Naive thymus-derived CD4-positive, alpha-beta T cell (primary cell): ENCODE results near the gene ITGA2. TPM values are rescaled to one million over a fixed set of nuclear protein-coding genes. Genes with fewer than 3 reads are reported as not detected.

Experiments
- ATAC-seq: fragments of 150-1000 bp; cut with Tn5 transposase; 2 replicates; pipeline ENCODE4 v1.10.0; 2021; ENCODE audit warnings: mild to moderate bottlenecking, moderate library complexity
- CTCF ChIA-PET: fragments of 350-600 bp; sonication (Branson Sonifier 250); formaldehyde crosslinking; loops from one replicate; lab custom pipeline; 2021; ENCODE audit warnings: antibody characterized with exemption; lab: Charles Lee
- POLR2A ChIA-PET: fragments of 350-600 bp; sonication (Branson Sonifier 250); formaldehyde crosslinking; loops from one replicate; lab custom pipeline; 2021; ENCODE audit warnings: antibody characterized with exemption, inconsistent platforms; lab: Charles Lee
- DNase-seq, 9 donors: peaks; one replicate each; pipeline versions ENCODE4 v3.0.0 to v3.0.0-alpha.2; 2020 to 2022; ENCODE audit warnings: mixed read lengths in 1 of 9
- H3K27ac ChIP-seq: one replicate; pipeline ENCODE4 v1.7.0; 2013; ENCODE audit warnings: mild to moderate bottlenecking, low read depth, low read length, moderate library complexity
- H3K27me3 ChIP-seq, 2 donors: one replicate each; pipeline ENCODE4 v1.7.0; 2013; ENCODE audit warnings: low read length in 2 of 2, mild to moderate bottlenecking in 2 of 2, moderate library complexity in 2 of 2; ENCODE audit not compliant: control insufficient read depth in 2 of 2, insufficient read depth in 2 of 2
- H3K36me3 ChIP-seq, 3 experiments: 1 replicate in 2 of 3; 2 replicates in 1 of 3; pipeline ENCODE4 v1.7.0; 2013; ENCODE audit warnings: low read length in 3 of 3, mild to moderate bottlenecking in 3 of 3, moderate library complexity in 1 of 3; ENCODE audit not compliant: insufficient read depth in 3 of 3, control insufficient read depth in 2 of 3
- H3K4me1 ChIP-seq, 2 donors: one replicate each; pipeline ENCODE4 v1.7.0; 2013; ENCODE audit warnings: low read length in 2 of 2, mild to moderate bottlenecking in 2 of 2, moderate library complexity in 1 of 2; ENCODE audit not compliant: control insufficient read depth in 2 of 2, insufficient read depth in 2 of 2
- H3K4me3 ChIP-seq: 2 replicates; pipeline ENCODE4 v1.7.0; 2013; ENCODE audit warnings: mild to moderate bottlenecking, low read length
- H3K9me3 ChIP-seq, 3 experiments: 1 replicate in 2 of 3; 2 replicates in 1 of 3; pipeline ENCODE4 v1.7.0; 2013; ENCODE audit warnings: low read length in 3 of 3; ENCODE audit not compliant: control insufficient read depth in 2 of 3
- H3K27ac Mint-ChIP-seq, 9 donors: one replicate each; pipeline ENCODE4 v1.8.0; 2020 to 2022; ENCODE audit warnings: mixed read lengths in 9 of 9, mild to moderate bottlenecking in 8 of 9, moderate library complexity in 5 of 9, inconsistent platforms in 2 of 9
- H3K27me3 Mint-ChIP-seq, 5 donors: one replicate each; pipeline ENCODE4 v1.8.0; 2021 to 2022; ENCODE audit warnings: mixed read lengths in 5 of 5, mild to moderate bottlenecking in 1 of 5
- H3K36me3 Mint-ChIP-seq, 5 donors: one replicate each; pipeline ENCODE4 v1.8.0; 2020 to 2022; ENCODE audit warnings: mixed read lengths in 5 of 5, mild to moderate bottlenecking in 3 of 5, inconsistent platforms in 1 of 5
- H3K4me1 Mint-ChIP-seq, 7 donors: one replicate each; pipeline ENCODE4 v1.8.0; 2020 to 2022; ENCODE audit warnings: mixed read lengths in 7 of 7, mild to moderate bottlenecking in 3 of 7, inconsistent platforms in 1 of 7
- H3K4me3 Mint-ChIP-seq, 10 donors: one replicate each; pipeline ENCODE4 v1.8.0; 2020 to 2022; ENCODE audit warnings: mild to moderate bottlenecking in 10 of 10, mixed read lengths in 10 of 10, moderate library complexity in 6 of 10, inconsistent platforms in 2 of 10
- H3K9me3 Mint-ChIP-seq, 11 donors: one replicate each; pipeline ENCODE4 v1.8.0; 2020 to 2022; ENCODE audit warnings: mixed read lengths in 11 of 11, mild to moderate bottlenecking in 4 of 11, inconsistent platforms in 1 of 11, moderate library complexity in 1 of 11
- intact Hi-C, 2 donors: fragments of 100-400 bp; cut with micrococcal nuclease; formaldehyde crosslinking; loops; one replicate each; pipeline ENCODE4 v1.15.1; 2023
- polyA plus RNA-seq, 2 donors: library from polyadenylated mRNA; unstranded; fragments of 300-500 nt; fragmentation: Illumina TruSeq; gene quantifications; one replicate each; pipeline ENCODE4 v1.2.3, GENCODE V29; 2021
- total RNA-seq, 6 experiments: library from RNA in 5 of 6; stranded (reverse) in 5 of 6; gene quantifications; 1 replicate in 5 of 6; 2 replicates in 1 of 6; pipeline ENCODE4 v1.2.3 and lab custom pipeline; 2021 to 2026

Gene ITGA2
- total and polyA plus RNA-seq, 7 experiments from 2014 or later = 0.16 to 8.9 (median 0.43) TPM

DNA sequence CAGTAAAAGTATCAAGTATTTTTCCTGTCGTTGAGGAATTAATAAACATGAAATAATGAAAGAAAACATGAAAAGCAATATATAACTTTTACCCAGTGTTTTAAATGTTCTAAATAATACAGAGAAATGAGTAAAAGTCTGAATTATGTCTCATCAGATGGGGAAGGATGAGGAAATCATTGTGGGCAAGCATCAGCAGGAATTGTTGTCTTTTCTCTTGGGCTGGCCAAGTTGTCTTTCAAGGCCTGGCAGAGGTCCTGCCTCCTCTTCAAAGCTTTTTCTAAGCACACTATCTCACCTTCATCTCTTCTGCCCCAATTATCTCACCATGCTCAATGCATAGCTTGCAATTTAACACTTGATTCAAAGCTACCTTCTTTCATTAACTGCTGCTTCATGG lies 78.5 kb downstream of the ITGA2 start:
- intact Hi-C loops = loop anchor here in 1 of 2 donors (2.0 kb wide), 1 partner anchor 29 kb away; no protein-coding TSS in a partner anchor
- no peaks in the 10 kb centered on the region for H3K27me3 ChIP-seq
- ATAC-seq (no peak), DNase-seq (no peak)
- H3K36me3 Mint-ChIP-seq = peaks cover 0 to 52% (median 0%) of the 10 kb centered on the region in 5 donors
- no peaks in the 10 kb centered on the region for H3K36me3 ChIP-seq
- no peak overlapping the region for H3K4me3 ChIP-seq
- no peaks in the 10 kb centered on the region for H3K9me3 ChIP-seq
- peaks cover 0 to 37% (median 0%) of the 10 kb centered on the region in 7 donors for H3K4me1 Mint-ChIP-seq
- H3K9me3 Mint-ChIP-seq = no peaks in the 10 kb centered on the region
- no peak overlapping the region for H3K27ac Mint-ChIP-seq
- H3K4me3 Mint-ChIP-seq = no peak overlapping the region
- POLR2A ChIA-PET = no interaction called here
- CTCF ChIA-PET = no interaction called here
- no peak overlapping the region for H3K27ac ChIP-seq
- H3K4me1 ChIP-seq = no peaks in the 10 kb centered on the region
- H3K27me3 Mint-ChIP-seq = no peaks in the 10 kb centered on the region

DNA sequence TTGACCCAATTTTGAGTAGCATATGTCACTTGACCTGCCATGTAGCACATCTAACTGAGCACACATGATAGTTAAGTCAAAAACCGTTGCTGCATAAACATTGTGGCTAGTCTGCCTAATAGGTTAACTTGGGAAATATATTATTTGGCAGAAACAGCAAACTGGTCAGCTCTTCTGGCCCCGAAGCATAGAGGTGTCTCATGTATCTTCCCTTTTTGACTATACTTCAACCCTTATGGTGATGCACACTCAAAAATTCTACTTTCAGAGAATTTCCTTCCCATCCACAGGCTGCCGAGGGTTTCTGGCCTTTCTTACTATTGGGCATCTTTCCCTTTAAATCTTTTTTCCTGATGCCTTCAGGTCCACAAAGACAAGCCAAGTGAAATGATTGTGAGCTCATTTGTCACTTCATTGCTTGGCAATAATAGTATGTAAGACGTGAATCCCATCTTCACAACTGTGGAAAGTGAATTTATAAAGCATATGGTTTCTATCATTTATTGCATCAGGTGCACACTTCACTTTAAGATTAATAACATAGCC lies 79.2 kb downstream of the ITGA2 start:
- POLR2A ChIA-PET = no interaction called here
- intact Hi-C loops = loop anchor here in 1 of 2 donors (2.0 kb wide), 1 partner anchor 28 kb away; no protein-coding TSS in a partner anchor
- H3K27me3 Mint-ChIP-seq = peaks cover 0 to 5% (median 0%) of the 10 kb centered on the region in 5 donors

GRCh38 chr5:53069626-53070025 lies 80.5 kb downstream of the ITGA2 start:
- Mint-ChIP-seq H3K9me3 (no peaks in the 10 kb centered on the region), H3K27me3 (peaks cover 0 to 7% (median 0%) of the 10 kb centered on the region in 5 donors), H3K36me3 (peaks cover 0 to 60% (median 0%) of the 10 kb centered on the region in 5 donors), H3K27ac (peak overlapping the region in 1 of 9 donors; percentile 75), H3K4me1 (peaks cover 0 to 42% (median 0%) of the 10 kb centered on the region in 7 donors), H3K4me3 (peak overlapping the region in 1 of 10 donors; percentile 80)
- H3K4me3 ChIP-seq = no peak overlapping the region
- H3K27me3 ChIP-seq = no peaks in the 10 kb centered on the region
- no peaks in the 10 kb centered on the region for H3K9me3 ChIP-seq
- ChIA-PET POLR2A (no interaction called here), CTCF (no interaction called here)
- intact Hi-C loops = loop anchor here in 1 of 2 donors (1.0 to 2.0 kb wide), 7 partner anchors 20 to 121 kb away; partner anchors contain the start of gene ITGA2
- H3K36me3 ChIP-seq = no peaks in the 10 kb centered on the region
- peak in 1 of 9 donors; percentile 65 for DNase-seq
- H3K4me1 ChIP-seq = no peaks in the 10 kb centered on the region
- no peak for ATAC-seq
- no peak overlapping the region for H3K27ac ChIP-seq

More for the DNA sequence above, 79.2 kb downstream of the ITGA2 start:
- Histone ChIP-seq H3K4me3 (no peak overlapping the region), H3K36me3 (no peaks in the 10 kb centered on the region), H3K9me3 (no peaks in the 10 kb centered on the region), H3K27me3 (no peaks in the 10 kb centered on the region), H3K27ac (no peak overlapping the region), H3K4me1 (no peaks in the 10 kb centered on the region)
- CTCF ChIA-PET = no interaction called here
- Mint-ChIP-seq H3K9me3 (no peaks in the 10 kb centered on the region), H3K4me3 (no peak overlapping the region), H3K27ac (no peak overlapping the region), H3K4me1 (peaks cover 0 to 40% (median 0%) of the 10 kb centered on the region in 7 donors), H3K36me3 (peaks cover 0 to 54% (median 0%) of the 10 kb centered on the region in 5 donors)
- DNase-seq (no peak), ATAC-seq (no peak)

DNA sequence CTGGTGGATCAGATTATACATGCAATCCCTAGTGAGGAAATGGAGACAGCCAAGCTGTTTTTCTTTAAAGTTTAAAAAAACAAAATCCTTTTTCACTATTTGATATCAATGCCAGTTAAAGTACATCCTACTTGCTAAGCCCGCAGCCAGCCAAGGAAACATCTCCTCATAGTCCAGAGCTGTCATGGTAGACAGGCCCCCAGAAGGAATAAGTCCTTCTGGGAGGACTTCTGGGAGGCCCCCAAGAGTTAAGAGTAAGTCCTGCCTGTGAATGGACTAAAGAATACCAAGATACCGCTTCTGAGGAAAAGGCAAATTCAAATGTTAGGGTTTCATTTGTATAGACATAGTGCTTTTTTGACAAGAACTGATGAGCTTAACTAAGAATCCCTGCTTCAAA lies 82.1 kb downstream of the ITGA2 start:
- H3K27ac ChIP-seq = no peak overlapping the region
- CTCF ChIA-PET = no interaction called here
- H3K9me3 ChIP-seq = no peaks in the 10 kb centered on the region
- Mint-ChIP-seq H3K27me3 (peaks cover 0 to 7% (median 0%) of the 10 kb centered on the region in 5 donors), H3K36me3 (peaks cover 0 to 60% (median 0%) of the 10 kb centered on the region in 5 donors), H3K27ac (no peak overlapping the region), H3K4me3 (no peak overlapping the region), H3K4me1 (peaks cover 0 to 42% (median 0%) of the 10 kb centered on the region in 7 donors), H3K9me3 (no peaks in the 10 kb centered on the region)
- H3K4me3 ChIP-seq = no peak overlapping the region
- no peaks in the 10 kb centered on the region for H3K4me1 ChIP-seq
- intact Hi-C loops = no loop called here
- DNase-seq (no peak), ATAC-seq (no peak)
- POLR2A ChIA-PET = no interaction called here
- H3K27me3 ChIP-seq = no peaks in the 10 kb centered on the region
- no peaks in the 10 kb centered on the region for H3K36me3 ChIP-seq

DNA sequence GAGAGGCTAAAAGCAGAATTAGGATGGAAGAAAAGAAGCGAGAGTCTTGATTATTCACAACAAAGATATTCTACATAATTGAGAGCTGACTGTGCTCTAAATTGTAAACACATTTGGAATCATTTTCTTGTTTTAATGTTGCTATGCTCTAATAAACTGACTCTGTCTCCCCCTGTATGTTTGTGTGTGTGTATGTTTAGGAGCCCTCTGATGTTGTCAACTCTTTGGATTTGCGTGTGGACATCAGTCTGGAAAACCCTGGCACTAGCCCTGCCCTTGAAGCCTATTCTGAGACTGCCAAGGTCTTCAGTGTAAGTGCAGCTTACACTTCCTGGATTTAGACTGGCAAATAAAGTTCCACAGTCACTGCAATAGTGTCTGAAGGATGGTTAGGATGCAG lies 82.6 kb downstream of the ITGA2 start:
- intact Hi-C loops = no loop called here
- Mint-ChIP-seq H3K27ac (no peak overlapping the region), H3K36me3 (peaks cover 0 to 60% (median 0%) of the 10 kb centered on the region in 5 donors), H3K4me3 (no peak overlapping the region), H3K9me3 (no peaks in the 10 kb centered on the region), H3K27me3 (peaks cover 0 to 7% (median 0%) of the 10 kb centered on the region in 5 donors), H3K4me1 (peaks cover 0 to 42% (median 0%) of the 10 kb centered on the region in 7 donors)
- Histone ChIP-seq H3K36me3 (no peaks in the 10 kb centered on the region), H3K27me3 (no peaks in the 10 kb centered on the region), H3K4me1 (no peaks in the 10 kb centered on the region), H3K4me3 (no peak overlapping the region), H3K9me3 (no peaks in the 10 kb centered on the region), H3K27ac (no peak overlapping the region)
- DNase-seq = no peak
- ChIA-PET CTCF (no interaction called here), POLR2A (no interaction called here)
- no peak for ATAC-seq

- ChIA-PET CTCF (no interaction called here), POLR2A (no interaction called here)
Measured at GRCh38 chr5:53073348-53073747, 84.2 kb downstream of the ITGA2 start.

More at GRCh38 chr5:53073348-53073747, 84.2 kb downstream of the ITGA2 start:
- H3K4me1 Mint-ChIP-seq = peaks cover 0 to 31% (median 0%) of the 10 kb centered on the region in 7 donors
- Histone ChIP-seq H3K9me3 (no peaks in the 10 kb centered on the region), H3K4me3 (no peak overlapping the region), H3K4me1 (no peaks in the 10 kb centered on the region), H3K27me3 (no peaks in the 10 kb centered on the region), H3K27ac (no peak overlapping the region), H3K36me3 (no peaks in the 10 kb centered on the region)
- ATAC-seq = no peak
- no peaks in the 10 kb centered on the region for H3K9me3 Mint-ChIP-seq
- H3K27ac Mint-ChIP-seq = no peak overlapping the region
- no peak overlapping the region for H3K4me3 Mint-ChIP-seq
- peaks cover 0 to 57% (median 0%) of the 10 kb centered on the region in 5 donors for H3K36me3 Mint-ChIP-seq
- intact Hi-C loops = no loop called here
- no peak for DNase-seq
- H3K27me3 Mint-ChIP-seq = peaks cover 0 to 7% (median 0%) of the 10 kb centered on the region in 5 donors
